Right renal pelvis (tissue), 4 donors: Measurements from ENCODE around the gene CFAP99. TPM values are rescaled to one million over a fixed set of nuclear protein-coding genes. Genes with fewer than 3 reads are reported as not detected.

Experiments used
- DNase-seq, 4 donors: peaks; one replicate each; pipeline ENCODE4 v3.0.0-alpha.2; 2013; ENCODE audit warnings: low read depth in 4 of 4, low spot score in 3 of 4, missing footprints in 1 of 4
- polyA plus RNA-seq, 4 donors: library from polyadenylated mRNA; unstranded; fragments of 120-200 nt; gene quantifications; one replicate each; pipeline ENCODE4 v1.2.1, GENCODE V29; 2013; ENCODE audit not compliant: insufficient read length in 4 of 4

The CFAP99 gene
- polyA plus RNA-seq, 4 donors: 0.50 to 0.76 (median 0.63) TPM

- no peak for DNase-seq
These were observed 26.4 kb downstream of the CFAP99 start for GRCh38 chr4:2445130-2445529.

- DNase-seq: no peak
These were observed 26.8 kb downstream of the CFAP99 start for GRCh38 chr4:2445571-2445970.

DNA sequence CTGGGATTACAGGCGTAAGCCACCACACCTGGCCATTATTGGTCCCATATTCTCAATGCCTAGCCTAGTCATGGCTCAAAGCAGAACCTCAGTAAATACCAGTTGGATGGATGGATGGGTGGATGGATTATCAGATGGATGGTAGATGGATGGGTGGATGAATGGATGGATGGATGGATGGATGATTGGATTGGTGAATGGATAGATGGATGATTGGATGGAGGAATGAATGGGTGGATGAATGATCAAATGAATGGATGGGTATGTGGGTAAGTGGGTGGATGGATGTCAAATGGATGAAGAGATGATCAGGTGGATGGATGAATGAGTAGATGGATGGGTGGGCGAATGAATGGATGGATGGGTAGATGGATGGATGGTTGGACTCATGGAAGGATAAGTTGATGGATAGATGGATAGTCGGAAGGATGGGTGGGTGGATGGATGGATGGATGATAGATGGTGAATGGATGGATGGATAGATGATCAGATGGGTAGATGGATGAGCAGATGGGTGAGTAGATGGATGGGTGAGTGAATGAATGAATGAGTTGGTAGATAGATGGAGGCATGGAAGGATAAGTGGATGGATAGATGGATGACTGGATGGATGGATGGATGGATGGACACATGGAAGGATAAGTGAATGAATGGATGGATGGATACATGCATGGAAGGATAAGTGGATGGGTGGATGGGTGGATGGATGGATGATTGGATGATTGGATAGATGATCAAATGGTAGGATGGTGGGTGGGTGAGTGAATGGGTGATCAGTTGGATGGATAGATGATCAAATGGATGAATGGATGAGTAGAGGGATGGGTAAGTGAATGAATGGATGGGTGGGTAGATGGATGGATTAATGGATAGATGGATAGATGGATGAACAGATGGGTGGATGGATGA, 28.2 kb downstream of the CFAP99 start:
- no peak for DNase-seq

DNA sequence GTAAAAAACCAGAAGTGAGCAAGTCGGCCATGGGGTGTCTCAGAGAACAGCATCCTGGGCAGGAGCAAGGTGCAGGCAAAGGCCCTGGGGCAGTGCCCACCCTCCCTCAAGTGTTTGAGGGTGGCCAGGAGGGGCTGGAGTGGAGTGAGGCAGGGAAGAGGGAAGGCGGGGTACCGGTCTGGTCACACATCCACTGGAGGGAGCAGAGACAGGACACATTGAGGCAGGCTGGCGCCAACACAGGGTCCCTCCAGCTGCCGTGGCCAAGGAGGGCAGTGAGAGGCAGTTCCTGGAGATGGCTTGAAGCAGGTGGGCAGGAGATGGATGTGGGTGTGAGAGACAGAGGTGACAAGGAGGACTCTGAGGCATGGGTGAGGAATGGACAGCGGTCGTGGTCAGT, 29.8 kb downstream of the CFAP99 start:
- DNase-seq: no peak

DNA sequence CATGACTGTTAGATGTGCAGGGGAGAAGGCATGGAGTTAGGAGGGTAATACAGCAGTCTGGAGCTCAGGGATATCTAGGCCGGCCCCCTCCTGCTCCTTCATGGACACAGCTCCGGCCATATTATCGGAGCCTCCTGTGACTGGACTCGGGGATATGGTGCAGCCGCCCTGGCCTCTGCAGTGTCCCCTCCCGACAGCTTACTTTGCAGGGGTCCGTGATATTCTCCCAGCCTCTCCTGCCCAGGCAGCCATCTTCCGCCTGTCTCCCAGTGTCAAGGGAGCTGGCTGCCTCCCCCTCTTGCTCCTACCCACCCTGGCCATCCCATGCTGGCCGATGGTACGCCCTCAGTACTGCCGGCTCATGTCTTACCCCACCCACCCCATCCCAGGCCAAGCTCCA, 30.3 kb downstream of the CFAP99 start:
- DNase-seq: no peak

GRCh38 chr4:2449511-2450392, 31.0 kb downstream of the CFAP99 start:
- no peak for DNase-seq

DNA sequence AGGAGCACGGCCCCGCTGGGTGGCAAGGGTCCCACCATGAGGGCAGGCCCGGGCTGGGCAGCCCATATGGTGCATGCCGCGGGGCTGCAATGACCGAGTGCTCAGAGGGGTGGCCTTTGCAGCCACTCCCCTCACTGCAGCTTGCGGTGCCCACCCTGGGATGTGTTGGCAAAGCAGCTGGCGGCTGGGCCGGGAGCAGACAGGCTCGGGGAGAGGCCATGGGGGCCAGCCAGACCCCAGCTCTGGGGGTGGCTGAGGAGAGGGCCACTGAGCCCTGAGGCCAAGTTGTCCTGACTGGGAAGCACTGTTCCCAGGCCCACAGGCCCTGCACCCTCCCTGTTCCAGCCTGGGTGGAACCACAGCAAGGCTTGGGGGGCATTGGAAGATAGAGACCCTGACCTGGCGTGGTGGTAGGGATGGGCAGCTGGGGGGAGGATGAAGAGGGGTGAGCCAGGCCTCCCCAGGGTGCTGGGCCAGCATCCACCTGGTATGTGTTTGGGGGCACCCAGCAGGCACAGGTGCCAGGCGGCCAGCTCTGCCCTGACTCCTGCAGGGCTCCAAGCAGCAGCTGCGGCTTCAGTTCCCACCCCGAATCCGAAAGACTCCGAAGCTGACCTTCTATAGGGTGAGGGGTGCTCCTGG, 31.8 kb downstream of the CFAP99 start:
- no peak for DNase-seq

- DNase-seq: no peak
These were observed 32.3 kb downstream of the CFAP99 start for GRCh38 chr4:2451036-2451520.

DNA sequence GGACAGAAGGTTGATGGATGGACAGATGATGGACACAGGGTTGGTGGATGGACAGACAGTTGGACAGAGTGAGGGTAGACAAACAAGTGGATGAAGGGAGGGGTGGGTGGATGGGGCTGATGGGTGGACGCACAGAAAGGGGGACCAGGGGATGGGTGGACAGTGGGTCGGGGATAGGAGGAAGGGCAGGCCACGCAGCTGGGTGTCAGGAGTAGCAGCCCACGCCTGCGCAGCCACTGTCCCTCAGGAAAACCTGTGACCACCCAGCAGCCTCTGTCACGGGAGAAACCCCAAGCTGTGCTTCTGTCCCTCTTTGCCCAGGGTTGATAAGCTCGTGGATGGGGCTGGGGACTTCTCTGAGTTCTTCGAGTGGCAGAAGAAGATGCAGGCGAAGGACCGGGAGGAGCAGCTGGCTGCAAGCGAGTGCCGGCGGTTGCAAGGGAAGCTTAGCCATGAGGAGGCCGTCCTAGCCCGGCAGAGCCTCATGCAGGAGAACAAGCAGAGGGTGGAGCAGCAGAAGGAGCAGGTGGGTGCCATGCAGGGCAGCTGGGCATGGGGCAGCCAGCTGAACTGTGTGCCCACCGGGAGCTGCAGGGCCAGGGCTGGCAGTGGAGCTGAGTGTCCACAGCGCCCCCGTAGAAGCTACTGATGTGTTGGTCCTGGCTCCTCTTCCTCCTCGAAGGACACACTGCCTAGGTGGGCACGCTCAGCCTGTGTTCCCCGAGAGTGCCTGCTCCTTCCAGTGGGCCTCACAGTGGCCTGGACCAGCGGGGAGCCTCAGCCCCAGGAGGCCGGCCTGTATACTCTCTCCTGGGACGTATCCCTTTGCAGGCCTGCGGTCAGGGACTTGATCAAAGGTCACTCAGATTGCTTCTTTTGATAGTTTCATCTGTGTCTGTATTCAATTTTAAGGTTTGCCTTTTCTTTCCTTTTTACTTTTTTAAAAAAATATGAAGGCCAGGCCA, 33.3 kb downstream of the CFAP99 start:
- no peak for DNase-seq

DNA sequence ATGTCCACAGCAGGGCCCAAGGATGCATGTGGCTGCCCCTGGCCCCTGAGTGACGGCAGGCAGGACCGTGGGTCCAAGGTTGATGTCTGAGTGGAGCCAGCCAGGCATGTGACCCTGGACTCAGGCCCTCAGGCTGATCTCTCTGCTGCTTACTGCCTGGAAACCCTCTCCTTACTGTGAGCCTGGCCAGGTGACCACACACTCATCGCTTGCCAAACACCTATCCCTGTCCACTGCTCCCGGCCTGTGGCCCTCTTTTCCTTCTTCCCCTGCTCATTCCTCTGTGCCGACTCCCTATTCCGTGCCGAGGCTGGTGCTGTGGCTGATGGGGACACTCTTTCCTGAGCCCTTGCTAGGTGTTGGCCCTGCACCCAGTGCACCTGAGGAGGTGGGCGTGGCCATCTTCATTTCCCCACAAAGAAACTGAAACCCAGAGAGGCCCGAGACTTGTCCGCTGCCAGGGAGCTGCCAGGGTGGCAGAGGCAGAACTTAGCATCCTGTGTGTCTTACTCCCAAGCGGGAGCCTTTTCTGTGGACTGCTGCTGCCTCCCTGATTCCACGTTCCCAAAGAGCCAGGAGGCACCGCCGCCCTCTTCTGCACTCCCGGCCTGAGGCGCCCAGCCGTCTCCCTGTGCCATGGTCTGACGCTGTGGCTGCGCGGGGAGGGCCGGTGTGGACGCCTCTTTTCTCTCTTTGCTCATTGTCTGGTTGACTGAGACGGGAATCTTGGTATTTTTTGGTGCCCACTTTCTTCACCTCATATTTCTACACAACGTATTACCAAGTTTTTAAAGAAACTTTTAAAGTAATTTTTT, 38.9 kb downstream of the CFAP99 start:
- no peak for DNase-seq

- no peak for DNase-seq
These were observed 40.1 kb downstream of the CFAP99 start for GRCh38 chr4:2458546-2459491.

DNA sequence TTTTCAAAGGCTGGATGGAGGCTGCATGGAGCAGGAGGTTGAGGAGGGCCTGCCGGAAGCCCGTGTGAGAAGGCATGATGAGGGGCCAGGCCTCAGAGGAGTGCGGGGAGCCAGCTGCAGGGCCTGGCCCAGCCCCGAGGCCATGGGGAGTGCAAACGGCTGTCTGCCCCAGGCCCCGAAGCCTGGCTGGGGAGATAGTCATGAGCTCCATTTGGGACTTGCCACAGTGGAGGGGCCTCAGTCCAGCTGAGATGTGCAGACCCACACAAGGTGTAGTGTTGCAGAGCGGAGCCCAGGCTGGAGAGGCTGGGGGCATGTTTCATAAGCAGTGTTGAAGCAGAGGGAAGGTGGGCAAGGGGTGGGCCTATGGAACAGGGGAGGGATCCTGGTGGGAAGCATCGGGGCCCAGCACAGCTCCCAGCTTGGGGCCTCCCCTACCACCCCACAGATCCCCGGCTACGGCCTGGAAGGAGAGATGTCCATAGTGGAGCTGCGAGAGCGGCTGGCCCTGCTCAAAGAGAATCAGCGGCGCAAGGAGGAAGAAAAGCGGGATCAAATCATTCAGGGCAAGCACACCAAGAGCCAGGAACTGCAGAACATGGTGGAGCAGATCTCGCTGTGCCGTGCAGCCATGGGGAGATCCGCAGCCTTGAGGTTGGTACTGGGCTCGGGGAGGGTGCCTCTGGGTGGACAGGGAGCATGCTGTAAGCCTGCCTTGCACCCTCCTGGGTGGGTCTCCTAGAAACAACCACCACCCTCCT, 41.0 kb downstream of the CFAP99 start:
- no peak for DNase-seq

- DNase-seq: no peak
These were observed 42.6 kb downstream of the CFAP99 start for GRCh38 chr4:2461246-2461960.

GRCh38 chr4:2462218-2462991, 43.6 kb downstream of the CFAP99 start:
- peak in 2 of 4 donors; percentile 40 to 43 for DNase-seq

DNA sequence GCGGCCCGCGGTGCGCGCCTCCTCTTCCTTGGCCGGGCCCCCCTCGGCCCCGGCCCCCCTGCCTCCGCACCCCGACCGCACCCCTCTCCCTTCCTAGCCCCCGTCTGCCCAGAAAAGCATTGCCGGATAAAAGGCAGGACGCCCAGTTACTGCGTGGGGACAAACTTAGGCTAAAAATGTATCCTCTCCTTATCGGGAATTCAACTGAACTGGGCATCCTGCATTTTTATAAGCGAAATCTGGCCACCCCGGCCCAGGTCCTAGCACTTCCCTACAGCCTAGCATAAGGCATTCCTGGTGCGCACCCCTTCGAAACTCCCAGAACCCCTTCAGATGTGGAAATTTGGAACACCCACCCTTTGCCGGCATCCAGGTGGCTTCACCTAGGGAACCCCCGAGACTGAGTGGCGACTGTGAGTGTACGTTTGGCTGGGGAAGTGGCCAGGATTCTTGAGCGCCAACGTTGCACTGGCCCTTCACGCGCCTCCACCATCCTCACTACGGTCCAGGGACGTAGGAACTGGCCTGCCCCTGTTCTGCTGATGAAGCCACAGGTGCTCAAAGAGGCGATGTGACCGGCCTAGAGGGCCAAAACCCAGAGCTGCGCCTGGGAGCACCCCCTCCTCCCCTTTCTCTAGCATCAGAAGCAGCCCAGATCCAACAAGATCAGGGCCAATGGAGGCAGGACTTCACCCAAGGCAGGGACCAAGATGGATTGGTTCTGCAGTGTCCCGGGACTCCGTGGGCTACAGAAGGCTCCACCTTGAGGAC, 44.4 kb downstream of the CFAP99 start:
- no peak for DNase-seq
